ENCODE results near the gene PDZK1IP1. TPM values are rescaled to one million over a fixed set of nuclear protein-coding genes. Genes with fewer than 3 reads are reported as not detected.
A peak's percentile ranks its signal among the peaks of the same experiment; 100 is the strongest.

Gene PDZK1IP1
- total RNA-seq, 4 donors from 2014 or later: 36.8 to 201 (median 153) TPM

DNA sequence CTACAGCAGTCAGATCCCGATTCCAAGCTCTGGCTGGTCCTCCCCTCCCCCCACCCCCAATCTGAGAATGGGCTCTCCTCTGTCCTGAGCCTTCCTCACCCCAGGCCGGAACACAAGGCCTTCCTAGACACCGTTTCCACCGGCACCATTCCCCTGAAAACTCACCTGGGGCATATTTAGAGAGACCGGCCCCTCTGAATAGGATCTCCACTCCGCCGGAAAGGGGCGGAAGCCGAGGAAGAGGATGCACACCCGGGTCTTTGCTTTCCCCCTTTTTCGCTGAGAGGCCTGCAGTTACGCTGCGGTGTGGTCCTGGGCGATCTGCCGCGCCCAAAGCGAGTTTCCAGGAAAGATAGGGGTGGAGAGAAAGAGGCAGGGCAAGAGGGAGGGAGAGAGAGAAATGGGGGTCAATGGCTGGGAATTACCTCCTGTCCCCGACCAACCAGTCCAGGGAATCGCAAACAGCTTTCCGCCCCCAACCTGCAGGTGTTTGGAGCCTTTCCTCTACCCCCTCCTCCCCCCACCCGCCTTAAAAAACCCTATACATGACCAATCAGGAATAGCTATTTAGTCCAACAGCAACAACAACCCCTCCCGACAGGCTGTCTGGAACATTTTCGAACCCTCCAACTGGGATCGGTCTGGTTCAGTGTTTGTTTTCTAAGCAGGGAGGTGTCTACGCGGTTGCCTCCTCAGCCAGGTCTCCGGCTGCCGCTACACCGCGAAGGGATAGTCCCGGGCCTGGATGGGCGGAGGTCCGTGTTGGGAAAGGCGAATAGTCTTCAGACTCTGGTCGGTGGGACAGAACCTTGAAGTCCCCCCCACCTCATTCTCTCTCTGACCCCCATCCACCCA, 39.4 kb upstream of the PDZK1IP1 start:
- no peak for DNase-seq (ENCODE audit: low spot score in 2 of 2)
- H3K4me1 ChIP-seq: peaks cover 50% of the 10 kb centered on the region
- peak overlapping the region; percentile 37 for H3K4me3 ChIP-seq
- H3K9me3 ChIP-seq: no peaks in the 10 kb centered on the region
- no peaks in the 10 kb centered on the region for H3K36me3 ChIP-seq
- 19% methylated on average over 34 of the region's 35 CpGs for WGBS
- peaks cover 100% of the 10 kb centered on the region for H3K27me3 ChIP-seq
- TF ChIP-seq, protein P1, sequence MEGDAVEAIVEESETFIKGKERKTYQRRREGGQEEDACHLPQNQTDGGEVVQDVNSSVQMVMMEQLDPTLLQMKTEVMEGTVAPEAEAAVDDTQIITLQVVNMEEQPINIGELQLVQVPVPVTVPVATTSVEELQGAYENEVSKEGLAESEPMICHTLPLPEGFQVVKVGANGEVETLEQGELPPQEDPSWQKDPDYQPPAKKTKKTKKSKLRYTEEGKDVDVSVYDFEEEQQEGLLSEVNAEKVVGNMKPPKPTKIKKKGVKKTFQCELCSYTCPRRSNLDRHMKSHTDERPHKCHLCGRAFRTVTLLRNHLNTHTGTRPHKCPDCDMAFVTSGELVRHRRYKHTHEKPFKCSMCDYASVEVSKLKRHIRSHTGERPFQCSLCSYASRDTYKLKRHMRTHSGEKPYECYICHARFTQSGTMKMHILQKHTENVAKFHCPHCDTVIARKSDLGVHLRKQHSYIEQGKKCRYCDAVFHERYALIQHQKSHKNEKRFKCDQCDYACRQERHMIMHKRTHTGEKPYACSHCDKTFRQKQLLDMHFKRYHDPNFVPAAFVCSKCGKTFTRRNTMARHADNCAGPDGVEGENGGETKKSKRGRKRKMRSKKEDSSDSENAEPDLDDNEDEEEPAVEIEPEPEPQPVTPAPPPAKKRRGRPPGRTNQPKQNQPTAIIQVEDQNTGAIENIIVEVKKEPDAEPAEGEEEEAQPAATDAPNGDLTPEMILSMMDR (IDR thresholded peaks at IDR 0.05): no peak
- TF ChIP-seq EP300 (IDR thresholded peaks at IDR 0.05) (no peak), POLR2AphosphoS5 (IDR thresholded peaks at IDR 0.05) (no peak), POLR2A (IDR thresholded peaks at IDR 0.05) (no peak)
- peak overlapping the region; percentile 35 for H3K27ac ChIP-seq

- no peak for DNase-seq (ENCODE audit: low spot score in 2 of 2)
- peak overlapping the region; percentile 35 for H3K27ac ChIP-seq
- H3K4me1 ChIP-seq: peaks cover 50% of the 10 kb centered on the region
- H3K4me3 ChIP-seq: peak overlapping the region; percentile 37
- no peaks in the 10 kb centered on the region for H3K36me3 ChIP-seq
- H3K9me3 ChIP-seq: no peaks in the 10 kb centered on the region
- peaks cover 100% of the 10 kb centered on the region for H3K27me3 ChIP-seq
- no CpG with 5 or more reads among the region's 12 CpGs for WGBS
- TF ChIP-seq EP300 (IDR thresholded peaks at IDR 0.05): no peak
- no peak for TF ChIP-seq POLR2AphosphoS5 (IDR thresholded peaks at IDR 0.05)
- TF ChIP-seq POLR2A (IDR thresholded peaks at IDR 0.05): no peak
- TF ChIP-seq, protein P1 (IDR thresholded peaks at IDR 0.05): no peak
These were observed 38.8 kb upstream of the PDZK1IP1 start for GRCh38 chr1:47228644-47229030.

DNA sequence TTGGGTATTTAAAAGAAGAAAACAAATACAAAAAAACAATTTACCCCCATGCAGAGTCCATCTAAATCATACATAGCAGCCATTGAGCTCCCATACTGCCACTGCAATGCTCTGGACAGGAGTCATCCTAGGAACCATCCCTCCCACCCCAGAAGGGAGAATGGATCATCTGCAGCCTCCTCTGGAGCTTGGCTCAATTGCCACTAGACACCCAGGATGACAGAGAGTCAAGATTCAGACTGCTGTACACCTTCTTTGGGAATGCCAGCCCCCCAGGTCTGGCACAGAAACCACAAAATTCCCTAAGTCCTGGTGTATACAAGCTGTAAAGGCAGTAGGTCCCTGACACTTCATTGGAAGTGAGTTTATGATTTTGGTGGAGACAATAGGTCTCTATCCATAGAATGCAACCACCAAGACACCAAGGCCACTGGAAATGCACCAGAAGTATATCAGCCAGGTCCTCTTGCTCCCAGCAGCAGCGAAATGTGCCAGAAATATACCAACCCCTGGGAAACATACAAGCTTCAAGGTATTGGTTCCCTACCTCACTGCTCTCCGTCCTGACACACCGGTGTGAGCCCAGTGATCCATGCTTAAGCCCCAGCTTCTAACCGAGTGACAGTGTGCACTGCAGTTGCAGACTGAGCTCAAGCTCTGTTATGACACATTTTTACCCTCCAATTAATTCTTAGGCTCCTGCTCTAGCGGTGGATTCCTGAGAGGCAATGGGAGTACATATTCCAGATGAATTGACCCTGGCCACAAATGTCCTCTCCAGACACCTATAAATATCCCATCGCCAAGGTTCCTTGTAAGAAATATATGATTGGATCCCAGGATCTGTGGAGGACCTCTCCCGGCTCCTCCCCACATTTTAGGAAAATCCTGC, 37.8 kb upstream of the PDZK1IP1 start:
- no peak overlapping the region for H3K27ac ChIP-seq
- DNase-seq (ENCODE audit: low spot score in 2 of 2): no peak
- peaks cover 50% of the 10 kb centered on the region for H3K4me1 ChIP-seq
- H3K9me3 ChIP-seq: no peaks in the 10 kb centered on the region
- 68% methylated on average over 7 of the region's 7 CpGs for WGBS
- H3K27me3 ChIP-seq: peaks cover 100% of the 10 kb centered on the region
- no peaks in the 10 kb centered on the region for H3K36me3 ChIP-seq
- H3K4me3 ChIP-seq: peak overlapping the region; percentile 37
- TF ChIP-seq, protein P1 (IDR thresholded peaks at IDR 0.05): no peak
- TF ChIP-seq POLR2A (IDR thresholded peaks at IDR 0.05): no peak
- TF ChIP-seq EP300 (IDR thresholded peaks at IDR 0.05): no peak
- TF ChIP-seq POLR2AphosphoS5 (IDR thresholded peaks at IDR 0.05): no peak

GRCh38 chr1:47226839-47227215, 37.0 kb upstream of the PDZK1IP1 start:
- 73% methylated on average over 4 of the region's 4 CpGs for WGBS
- no peaks in the 10 kb centered on the region for H3K36me3 ChIP-seq
- TF ChIP-seq EP300 (IDR thresholded peaks at IDR 0.05) (no peak), POLR2AphosphoS5 (IDR thresholded peaks at IDR 0.05) (no peak), POLR2A (IDR thresholded peaks at IDR 0.05) (no peak)
- TF ChIP-seq, protein P1 (IDR thresholded peaks at IDR 0.05): no peak
- H3K27ac ChIP-seq: no peak overlapping the region
- DNase-seq (ENCODE audit: low spot score in 2 of 2): no peak
- peaks cover 100% of the 10 kb centered on the region for H3K27me3 ChIP-seq
- no peak overlapping the region for H3K4me3 ChIP-seq
- H3K9me3 ChIP-seq: no peaks in the 10 kb centered on the region
- H3K4me1 ChIP-seq: peaks cover 43% of the 10 kb centered on the region
